K562 (cell line): Measurements from ENCODE around the gene SLC6A16. TPM values are rescaled to one million over a fixed set of nuclear protein-coding genes. Genes with fewer than 3 reads are reported as not detected.

Source experiments
- ATF7 ChIP-seq: fragments of 450-650 bp; IDR thresholded peaks from 2 replicates; pipeline ENCODE4 v1.7.1; 2014; ENCODE audit warnings: mild to moderate bottlenecking, moderate library complexity
- CBFA2T2 ChIP-seq: fragments of 450-650 bp; conservative IDR thresholded peaks from 2 replicates; pipeline ENCODE4 v1.6.1; 2017; ENCODE audit warnings: mild to moderate bottlenecking
- CBX3 ChIP-seq, 2 experiments: IDR thresholded peaks; 1 replicate in 1 of 2; 2 replicates in 1 of 2; pipeline ENCODE4 v1.6.1; 2012; ENCODE audit warnings: inconsistent platforms in 2 of 2, low read length in 2 of 2, borderline replicate concordance in 1 of 2, control low read depth in 1 of 2
- CTCF ChIP-seq, 3 experiments: IDR thresholded peaks in 2 of 3; conservative IDR thresholded peaks in 1 of 3; 2 replicates each; pipeline ENCODE4 v1.5.1; 2011 to 2012; ENCODE audit warnings: low read length in 3 of 3, mild to moderate bottlenecking in 3 of 3, control low read depth in 2 of 3, improper control_type of control experiment in 1 of 3, inconsistent platforms in 1 of 3, low read depth in 1 of 3, mixed read lengths in 1 of 3, moderate library complexity in 1 of 3; ENCODE audit not compliant: insufficient read depth in 2 of 3
- DACH1 ChIP-seq: fragments of 450-650 bp; IDR thresholded peaks from 2 replicates; pipeline ENCODE4 v1.6.1; 2018; ENCODE audit not compliant: partially characterized antibody
- NFIC ChIP-seq: fragments of 450-650 bp; IDR thresholded peaks from 2 replicates; pipeline ENCODE4 v1.6.1; 2017; ENCODE audit warnings: mild to moderate bottlenecking, inconsistent platforms
- NRF1 ChIP-seq, 2 experiments: fragments of 450-650 bp; IDR thresholded peaks in 1 of 2; conservative IDR thresholded peaks in 1 of 2; 2 replicates each; pipeline ENCODE4 v1.6.1; 2014; ENCODE audit warnings: mild to moderate bottlenecking in 2 of 2
- PHF21A ChIP-seq: fragments of 450-650 bp; IDR thresholded peaks from 2 replicates; pipeline ENCODE4 v1.6.1; 2017; ENCODE audit warnings: low read depth, borderline replicate concordance
- RAD21 ChIP-seq, 2 experiments: fragments of 250-450 bp in 1 of 2; fragments of 450-650 bp in 1 of 2; sonication (Bioruptor Pico) in 1 of 2; formaldehyde crosslinking in 1 of 2; IDR thresholded peaks in 1 of 2; conservative IDR thresholded peaks in 1 of 2; 2 replicates each; pipeline versions ENCODE4 v1.4.0 to v1.8.0; 2020 to 2022; ENCODE audit warnings: mild to moderate bottlenecking in 2 of 2, moderate library complexity in 1 of 2
- SETDB1 ChIP-seq: IDR thresholded peaks from one replicate; pipeline ENCODE4 v1.6.1; 2012; ENCODE audit warnings: low read length, control low read depth, inconsistent platforms
- SMC3 ChIP-seq: conservative IDR thresholded peaks from 2 replicates; pipeline ENCODE4 v1.6.1; 2011; ENCODE audit warnings: low read depth, low read length, improper control_type of control experiment; ENCODE audit not compliant: insufficient read depth
- SOX6 ChIP-seq: fragments of 450-650 bp; IDR thresholded peaks from 2 replicates; pipeline ENCODE4 v1.6.1; 2014; ENCODE audit warnings: mild to moderate bottlenecking
- SP1 ChIP-seq: sonication (generic); formaldehyde crosslinking; IDR thresholded peaks from 2 replicates; pipeline ENCODE4 v1.8.1; 2022; ENCODE audit warnings: mild to moderate bottlenecking, missing genetic modification reagents
- TAF15 ChIP-seq: fragments of 200-400 bp; formaldehyde crosslinking; IDR thresholded peaks from 2 replicates; pipeline ENCODE4 v1.6.1; 2017; ENCODE audit warnings: mild to moderate bottlenecking, low read depth, low read length, moderate library complexity
- TOE1 ChIP-seq, 2 experiments: fragments of 450-650 bp in 1 of 2; sonication (generic) in 1 of 2; formaldehyde crosslinking in 1 of 2; IDR thresholded peaks; 2 replicates each; pipeline versions ENCODE4 v1.7.1 to v1.8.0; 2016 to 2022; ENCODE audit warnings: borderline replicate concordance in 2 of 2, mild to moderate bottlenecking in 2 of 2, antibody characterized with exemption in 1 of 2, inconsistent platforms in 1 of 2, low read depth in 1 of 2, missing genetic modification reagents in 1 of 2, moderate library complexity in 1 of 2
- XRCC4 ChIP-seq: IDR thresholded peaks from one replicate; pipeline ENCODE4 v1.6.1; 2011; ENCODE audit not compliant: insufficient read depth, insufficient read length; ENCODE audit errors: extremely low read depth
- YY1 ChIP-seq, 3 experiments: IDR thresholded peaks; 2 replicates each; pipeline ENCODE4 v1.6.1; 2011; ENCODE audit warnings: low read length in 2 of 3, mild to moderate bottlenecking in 2 of 3, moderate library complexity in 2 of 3, borderline replicate concordance in 1 of 3, control low read depth in 1 of 3, low read depth in 1 of 3; ENCODE audit not compliant: insufficient read depth in 3 of 3, insufficient replicate concordance in 2 of 3, control insufficient read depth in 1 of 3, insufficient read length in 1 of 3; ENCODE audit errors: extremely low read depth in 1 of 3
- ZNF134 ChIP-seq: fragments of 250-450 bp; sonication (Bioruptor Pico); conservative IDR thresholded peaks from 2 replicates; pipeline ENCODE4 v1.4.0; 2020
- ZNF586 ChIP-seq: fragments of 450-650 bp; formaldehyde crosslinking; conservative IDR thresholded peaks from 2 replicates; pipeline ENCODE4 v1.4.0; 2020; ENCODE audit warnings: mild to moderate bottlenecking, moderate library complexity
- ZNF644 ChIP-seq: fragments of 200-800 bp; sonication (Bioruptor generic); IDR thresholded peaks from 2 replicates; pipeline ENCODE4 v1.6.1; 2016; ENCODE audit warnings: low read depth, missing genetic modification characterization, missing compliant biosample characterization
- ZNF695 ChIP-seq: fragments of 450-650 bp; formaldehyde crosslinking; IDR thresholded peaks from 2 replicates; pipeline ENCODE4 v1.4.0; 2020; ENCODE audit warnings: mild to moderate bottlenecking, moderate library complexity
- polyA plus RNA-seq, 8 experiments: library from polyadenylated mRNA; depleted of rRNA in 4 of 8; stranded (reverse) in 5 of 8; unstranded in 3 of 8; fragments of >200 nt; fragmentation: Nextera tagmentation in 2 of 8; fragmentation: Illumina TruSeq in 1 of 8; extraction: Ambion mirVana in 2 of 8; extraction: Trizol in 1 of 8; gene quantifications; 2 replicates each; pipeline versions ENCODE4 v1.2.1 to v1.2.3, GENCODE V29; 2011 to 2014; ENCODE audit warnings: inconsistent platforms in 1 of 8, missing spikeins in 1 of 8
- total RNA-seq, 7 experiments: library from RNA; depleted of rRNA in 6 of 7; stranded (reverse); fragments of >200 nt in 6 of 7; fragmentation: Illumina TruSeq in 2 of 7; extraction: Trizol in 2 of 7; gene quantifications; 2 replicates each; pipeline versions ENCODE4 v1.2.1 to v1.2.3, GENCODE V29; 2011 to 2021; ENCODE audit warnings: low replicate concordance in 1 of 7
- TF ChIP-seq, protein P1 (sequence below): sonication (generic); formaldehyde crosslinking; IDR thresholded peaks from 2 replicates; pipeline ENCODE4 v1.8.0; 2022; ENCODE audit warnings: mild to moderate bottlenecking, missing genetic modification reagents
- TF ChIP-seq, protein P2 (sequence below): sonication (generic); formaldehyde crosslinking; IDR thresholded peaks from 2 replicates; pipeline ENCODE4 v1.8.0; 2022; ENCODE audit warnings: missing genetic modification reagents, mild to moderate bottlenecking, moderate library complexity, borderline replicate concordance
- TF ChIP-seq, protein P3 (sequence below): fragments of 250-450 bp; sonication (Bioruptor Pico); IDR thresholded peaks from 2 replicates; pipeline ENCODE4 v1.5.0; 2021

SLC6A16 gene
- total and polyA plus RNA-seq, 9 of the 15 experiments (the other 6 are each of a cell fraction or from before 2014, with no cell fraction given), result 0.05 to 0.95 (median 0.36) TPM

DNA sequence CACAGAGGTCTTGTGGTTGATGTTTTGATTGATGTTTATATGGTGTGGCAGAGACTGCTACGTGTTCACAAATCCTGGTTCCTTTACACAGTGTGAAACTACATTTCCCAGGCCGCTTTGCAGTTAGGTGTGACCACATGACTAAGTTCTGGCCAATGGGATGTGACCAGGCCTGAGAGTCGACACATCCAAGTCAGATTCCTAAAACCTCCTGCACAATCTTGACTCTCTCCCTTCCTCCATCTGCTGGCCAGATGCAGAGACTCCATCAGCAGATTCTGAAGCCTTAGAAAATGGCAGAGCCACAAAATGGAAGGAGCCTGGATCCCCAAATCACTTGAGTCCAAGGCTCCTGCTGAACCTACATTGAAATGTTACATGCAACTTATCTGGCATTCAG, 22.8 kb upstream of the SLC6A16 start (continued):
- peak in 1 of 2 experiments; percentile 24; a peak in 1 of 4 replicates for TF ChIP-seq NRF1 (conservative IDR thresholded peaks at IDR 0.05 in 1 of 2, IDR thresholded peaks at IDR 0.05 in 1 of 2)
- no peak for TF ChIP-seq NFIC
- 0 out of 2 replicates have a peak, but pooled peaks have one; percentile 20 for TF ChIP-seq ATF7
- TF ChIP-seq ZNF134 (CRISPR knock-in tag), result no peak
- no peak for TF ChIP-seq XRCC4
- 0 out of 2 replicates have a peak, but pooled peaks have one; percentile 8 for TF ChIP-seq SMC3
- TF ChIP-seq CTCF (IDR thresholded peaks at IDR 0.05 in 2 of 3, conservative IDR thresholded peaks at IDR 0.05 in 1 of 3; ENCODE audit: insufficient read depth in 2 of 3, low read depth in 1 of 3, low read length in 3 of 3), result peak; percentile 43 to 62 (median 52)
- no peak for TF ChIP-seq TAF15
- TF ChIP-seq YY1 (IDR thresholded peaks at IDR 0.05; ENCODE audit: borderline replicate concordance in 1 of 3, control insufficient read depth in 1 of 3, extremely low read depth in 1 of 3, insufficient read depth in 3 of 3, insufficient read length in 1 of 3, insufficient replicate concordance in 2 of 3, low read depth in 1 of 3, low read length in 2 of 3), result peak; percentile 37 to 93 (median 74)
- 0 out of 3 replicates have a peak, but pooled peaks of 1 of the 2 experiments have one; percentile 27 for TF ChIP-seq CBX3 (IDR thresholded peaks at IDR 0.05; ENCODE audit: borderline replicate concordance in 1 of 2, low read length in 2 of 2)
- TF ChIP-seq, protein P1, sequence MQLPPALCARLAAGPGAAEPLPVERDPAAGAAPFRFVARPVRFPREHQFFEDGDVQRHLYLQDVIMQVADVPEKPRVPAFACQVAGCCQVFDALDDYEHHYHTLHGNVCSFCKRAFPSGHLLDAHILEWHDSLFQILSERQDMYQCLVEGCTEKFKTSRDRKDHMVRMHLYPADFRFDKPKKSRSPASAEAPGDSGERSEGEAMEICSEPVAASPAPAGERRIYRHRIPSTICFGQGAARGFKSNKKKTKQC (CRISPR knock-in tag), result no peak
- peak; percentile 58; the same call in 1 of the 2 replicates for TF ChIP-seq TOE1 (IDR thresholded peaks at IDR 0.05; ENCODE audit: borderline replicate concordance)
- no peak for TF ChIP-seq TOE1 (CRISPR knock-in tag; IDR thresholded peaks at IDR 0.05; ENCODE audit: borderline replicate concordance, low read depth)
- no peak for TF ChIP-seq SP1 (CRISPR knock-in tag)
- TF ChIP-seq PHF21A, result no peak
- TF ChIP-seq ZNF644 (tag), result no peak
- TF ChIP-seq SETDB1, result no peak
- TF ChIP-seq, protein P2, sequence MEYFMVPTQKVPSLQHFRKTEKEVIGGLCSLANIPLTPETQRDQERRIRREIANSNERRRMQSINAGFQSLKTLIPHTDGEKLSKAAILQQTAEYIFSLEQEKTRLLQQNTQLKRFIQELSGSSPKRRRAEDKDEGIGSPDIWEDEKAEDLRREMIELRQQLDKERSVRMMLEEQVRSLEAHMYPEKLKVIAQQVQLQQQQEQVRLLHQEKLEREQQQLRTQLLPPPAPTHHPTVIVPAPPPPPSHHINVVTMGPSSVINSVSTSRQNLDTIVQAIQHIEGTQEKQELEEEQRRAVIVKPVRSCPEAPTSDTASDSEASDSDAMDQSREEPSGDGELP (CRISPR knock-in tag), result 0 out of 2 replicates have a peak, but pooled peaks have one; percentile 28
- TF ChIP-seq RAD21 (CRISPR knock-in tag; conservative IDR thresholded peaks at IDR 0.05 in 1 of 2, IDR thresholded peaks at IDR 0.05 in 1 of 2), result peak in 1 of 2 experiments; percentile 39; a peak in 2 of 4 replicates
- TF ChIP-seq DACH1, result no peak
- TF ChIP-seq SOX6, result no peak
- TF ChIP-seq, protein P3, sequence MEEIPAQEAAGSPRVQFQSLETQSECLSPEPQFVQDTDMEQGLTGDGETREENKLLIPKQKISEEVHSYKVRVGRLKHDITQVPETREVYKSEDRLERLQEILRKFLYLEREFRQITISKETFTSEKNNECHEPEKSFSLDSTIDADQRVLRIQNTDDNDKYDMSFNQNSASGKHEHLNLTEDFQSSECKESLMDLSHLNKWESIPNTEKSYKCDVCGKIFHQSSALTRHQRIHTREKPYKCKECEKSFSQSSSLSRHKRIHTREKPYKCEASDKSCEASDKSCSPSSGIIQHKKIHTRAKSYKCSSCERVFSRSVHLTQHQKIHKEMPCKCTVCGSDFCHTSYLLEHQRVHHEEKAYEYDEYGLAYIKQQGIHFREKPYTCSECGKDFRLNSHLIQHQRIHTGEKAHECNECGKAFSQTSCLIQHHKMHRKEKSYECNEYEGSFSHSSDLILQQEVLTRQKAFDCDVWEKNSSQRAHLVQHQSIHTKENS (CRISPR knock-in tag), result no peak
- 0 out of 2 replicates have a peak, but pooled peaks have one; percentile 7 for TF ChIP-seq CBFA2T2
- TF ChIP-seq ZNF586, result no peak
- no peak for TF ChIP-seq ZNF695 (CRISPR knock-in tag)
